Right lung (tissue), 10 donors: ENCODE results near the gene ATP1B3. TPM values are rescaled to one million over a fixed set of nuclear protein-coding genes. Genes with fewer than 3 reads are reported as not detected.
"Not testable (repeated sequence)": the region's sequence is repeated elsewhere in the genome, so short reads cannot be mapped to it uniquely, and the experiment has no call there.

Experiments
- DNase-seq, 2 donors: peaks; one replicate each; pipeline ENCODE4 v3.0.0-alpha.2; 2013
- long read RNA-seq, 8 donors: transcript quantifications; one replicate each; lab custom pipeline, GENCODE V29; 2026
- polyA plus RNA-seq, 5 donors: library from polyadenylated mRNA; unstranded; fragments of 120-200 nt; gene quantifications; one replicate each; pipeline versions ENCODE4 v1.2.1 to v1.2.3, GENCODE V29; 2013; ENCODE audit warnings: inconsistent platforms in 1 of 5, low replicate concordance in 1 of 5; ENCODE audit not compliant: insufficient read length in 5 of 5, insufficient read depth in 1 of 5

ATP1B3 gene
- 100 to 1,000 TPM in 4 of 5 donors, 10 to 100 TPM in 1; 99.9 to 139 (median 113) TPM for polyA plus RNA-seq
- long read RNA-seq, donor 1, transcript ATP1B3-201 (7 exons, 1,811 nt) = major isoform, 31 of 54 reads
- long read RNA-seq, donor 1, partial matches to known transcripts = 23 of 54 reads
- long read RNA-seq, donor 1, other reads (novel, unspliced or antisense) = 0 of 54 reads
- long read RNA-seq, donor 2, transcript ATP1B3-201 (7 exons, 1,811 nt) = major isoform, 22 of 29 reads
- long read RNA-seq, donor 2, partial matches to known transcripts = 7 of 29 reads
- long read RNA-seq, donor 2, other reads (novel, unspliced or antisense) = 0 of 29 reads
- long read RNA-seq, donor 3, transcript ATP1B3-201 (7 exons, 1,811 nt) = major isoform, 31 of 37 reads
- long read RNA-seq, donor 3, partial matches to known transcripts = 5 of 37 reads
- long read RNA-seq, donor 3, other reads (novel, unspliced or antisense) = 0 of 37 reads
- long read RNA-seq, donor 4, transcript ATP1B3-201 (7 exons, 1,811 nt) = major isoform, 14 of 15 reads
- long read RNA-seq, donor 4, partial matches to known transcripts = 0 of 15 reads
- long read RNA-seq, donor 4, other reads (novel, unspliced or antisense) = 0 of 15 reads
- long read RNA-seq, donor 5, transcript ATP1B3-201 (7 exons, 1,811 nt) = major isoform, 32 of 90 reads
- long read RNA-seq, donor 5, partial matches to known transcripts = 52 of 90 reads
- long read RNA-seq, donor 5, other reads (novel, unspliced or antisense) = 5 of 90 reads
- long read RNA-seq, donor 6, transcript ATP1B3-201 (7 exons, 1,811 nt) = major isoform, 37 of 50 reads
- long read RNA-seq, donor 6, partial matches to known transcripts = 13 of 50 reads
- long read RNA-seq, donor 6, other reads (novel, unspliced or antisense) = 0 of 50 reads
- long read RNA-seq, donor 7, transcript ATP1B3-201 (7 exons, 1,811 nt) = major isoform, 17 of 22 reads
- long read RNA-seq, donor 7, partial matches to known transcripts = 5 of 22 reads
- long read RNA-seq, donor 7, other reads (novel, unspliced or antisense) = 0 of 22 reads
- long read RNA-seq, donor 8, transcript ATP1B3-201 (7 exons, 1,811 nt) = major isoform, 16 of 22 reads
- long read RNA-seq, donor 8, partial matches to known transcripts = 6 of 22 reads
- long read RNA-seq, donor 8, other reads (novel, unspliced or antisense) = 0 of 22 reads

DNA sequence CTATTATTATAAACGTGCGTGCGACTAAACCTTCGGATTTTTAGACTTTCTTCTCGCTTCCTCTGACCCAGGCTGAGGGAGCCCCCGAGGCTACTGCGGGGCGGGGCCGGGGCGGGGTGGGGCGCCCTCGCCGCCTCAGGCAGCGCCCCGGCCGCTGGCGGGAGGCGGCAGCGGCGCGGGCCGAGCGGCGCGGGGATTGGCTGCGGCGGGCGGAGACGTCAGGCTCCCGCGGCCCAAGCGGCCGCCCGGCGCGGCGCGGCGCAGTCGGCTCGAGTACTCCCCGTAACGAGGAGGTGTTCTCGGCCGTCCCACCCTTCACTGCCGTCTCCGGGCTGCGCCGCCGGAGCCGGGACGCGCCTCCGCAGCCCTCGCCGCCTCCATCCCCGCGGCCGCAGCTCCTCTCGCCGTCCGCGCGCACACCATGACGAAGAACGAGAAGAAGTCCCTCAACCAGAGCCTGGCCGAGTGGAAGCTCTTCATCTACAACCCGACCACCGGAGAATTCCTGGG is at the start of gene ATP1B3:
TSS of gene ATP1B3 (plus strand) at position 263 of the 510 bp plus-strand sequence. CDS start at position 422, 159 bp downstream.
- DNase-seq = peak; percentile 85 to 86

DNA sequence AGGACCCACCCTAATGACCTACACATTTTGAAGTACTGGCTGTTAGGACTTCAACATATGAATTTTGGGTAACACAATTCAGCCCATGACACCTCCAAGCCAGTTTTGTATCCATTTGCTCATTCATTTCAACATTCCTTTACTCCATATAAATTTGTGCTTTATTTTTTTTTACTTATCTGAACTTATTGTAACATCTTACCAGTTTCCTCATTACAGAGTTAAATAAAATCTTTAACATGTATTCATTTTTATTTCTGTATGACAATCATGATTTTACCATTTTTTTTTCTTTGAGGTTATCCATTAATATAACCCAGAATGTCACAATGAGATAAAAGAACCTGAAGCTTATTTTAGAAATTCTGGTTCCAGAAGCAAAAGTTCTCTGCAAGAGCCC is 48.0 kb upstream of the ATP1B3 start:
- no peak for DNase-seq

DNA sequence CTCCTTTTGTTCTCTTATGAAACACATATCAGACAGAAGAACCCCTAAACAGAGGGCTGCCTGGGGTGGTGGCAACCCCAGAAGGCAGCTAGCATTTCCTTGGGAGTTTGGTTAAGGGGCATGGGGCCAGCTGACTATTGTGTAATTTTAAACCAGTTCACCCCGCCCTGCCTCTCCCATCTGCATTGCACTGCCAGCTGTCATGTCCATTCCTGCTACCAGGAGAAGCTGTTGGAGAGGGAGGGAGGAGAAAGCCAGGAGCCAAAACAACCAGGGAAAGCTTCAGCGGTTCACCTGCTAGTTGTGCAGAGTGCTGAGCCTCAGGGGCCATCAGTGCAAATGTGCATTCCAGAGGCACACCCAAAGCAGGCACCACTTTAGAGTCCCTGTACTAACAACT is 47.6 kb upstream of the ATP1B3 start:
- DNase-seq = no peak

DNA sequence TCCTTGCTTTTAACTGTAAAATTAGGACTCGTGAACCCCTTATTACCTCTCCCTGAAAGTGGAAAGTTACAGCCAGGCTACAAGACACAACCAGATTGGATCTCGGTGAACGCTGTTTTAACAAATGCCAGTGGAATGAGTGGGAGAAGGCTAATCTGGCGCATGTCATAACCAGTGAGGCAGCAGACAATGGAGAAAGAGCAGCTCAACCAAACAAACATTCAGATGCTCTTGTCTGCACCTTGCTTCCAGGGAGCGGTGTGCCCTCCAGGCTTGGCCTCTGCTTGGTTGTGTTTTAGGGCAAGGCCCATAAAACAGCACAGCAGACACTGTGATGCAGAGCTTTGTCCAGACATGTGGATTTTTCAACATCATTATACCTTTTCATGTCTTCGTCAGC is 45.9 kb upstream of the ATP1B3 start:
- DNase-seq = no peak

DNA sequence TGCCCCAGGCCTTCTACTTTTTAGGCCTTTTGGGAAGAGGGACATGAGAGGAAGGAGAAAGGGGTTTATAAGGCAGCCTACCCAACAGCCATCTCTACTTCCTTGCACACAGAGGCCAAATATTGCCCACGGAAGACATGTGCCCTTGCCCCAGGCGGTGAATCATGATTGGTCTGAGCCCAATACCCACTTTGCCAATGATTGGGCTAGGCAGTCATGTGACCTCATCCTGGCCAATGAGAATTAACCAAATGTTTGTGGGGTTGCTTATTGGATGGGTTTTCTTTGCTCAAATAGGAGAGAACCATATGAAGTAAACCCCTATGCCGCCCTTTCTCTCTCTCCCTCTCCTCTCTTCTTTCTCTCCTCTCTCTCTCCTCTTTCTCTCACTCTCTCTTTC is 42.2 kb upstream of the ATP1B3 start:
- no peak for DNase-seq

DNA sequence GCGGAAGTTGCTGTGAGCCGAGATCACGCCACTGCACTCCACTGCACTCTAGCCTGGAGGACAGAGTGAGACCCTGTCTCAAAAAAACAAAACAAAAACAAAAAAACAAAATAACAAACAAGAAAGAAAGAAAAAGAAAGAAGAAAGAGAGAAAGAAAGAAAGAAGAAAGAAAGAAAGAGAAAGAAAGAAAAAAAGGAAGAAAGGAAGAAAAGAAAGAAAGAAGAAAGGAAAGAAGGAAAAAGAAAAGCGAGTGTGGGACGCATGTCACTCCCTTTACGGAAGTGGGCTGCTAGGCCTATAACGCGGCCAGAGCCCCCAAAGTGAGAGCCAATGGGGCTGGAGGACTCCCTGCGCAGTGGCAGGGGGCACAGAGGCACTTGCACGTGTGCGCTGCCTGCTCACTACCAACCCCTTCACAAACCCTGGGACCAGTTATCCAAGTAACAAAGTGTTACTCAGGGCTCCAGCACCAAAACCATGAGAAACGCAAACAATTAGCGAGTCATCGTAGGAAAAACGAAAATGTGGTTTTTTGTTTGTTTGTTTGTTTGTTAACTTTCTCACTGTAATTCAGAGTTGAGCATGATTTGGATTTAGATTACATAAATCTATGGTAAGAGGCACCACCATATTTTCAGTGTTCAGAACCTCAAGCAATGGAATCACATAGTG is 40.8 kb upstream of the ATP1B3 start:
- DNase-seq = no peak

DNA sequence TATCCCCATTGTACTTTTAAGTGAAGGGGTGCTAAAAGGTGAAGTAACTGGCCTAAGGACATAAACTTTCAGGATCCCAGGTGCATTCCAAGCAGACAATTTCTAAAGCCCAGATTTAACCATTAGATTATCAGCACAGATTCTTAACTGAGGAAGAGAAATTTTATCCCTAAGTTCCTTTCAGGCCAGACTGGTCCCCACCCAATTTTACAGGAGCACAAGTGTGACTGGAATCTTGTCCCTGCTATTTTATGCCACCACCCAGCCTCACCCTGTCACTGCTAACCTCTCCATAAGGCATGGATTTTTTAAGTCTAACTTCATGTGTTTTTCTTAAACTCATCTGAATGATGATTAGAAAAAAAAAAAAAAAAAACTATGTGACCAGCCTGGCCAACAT is 37.1 kb upstream of the ATP1B3 start:
- DNase-seq = no peak

DNA sequence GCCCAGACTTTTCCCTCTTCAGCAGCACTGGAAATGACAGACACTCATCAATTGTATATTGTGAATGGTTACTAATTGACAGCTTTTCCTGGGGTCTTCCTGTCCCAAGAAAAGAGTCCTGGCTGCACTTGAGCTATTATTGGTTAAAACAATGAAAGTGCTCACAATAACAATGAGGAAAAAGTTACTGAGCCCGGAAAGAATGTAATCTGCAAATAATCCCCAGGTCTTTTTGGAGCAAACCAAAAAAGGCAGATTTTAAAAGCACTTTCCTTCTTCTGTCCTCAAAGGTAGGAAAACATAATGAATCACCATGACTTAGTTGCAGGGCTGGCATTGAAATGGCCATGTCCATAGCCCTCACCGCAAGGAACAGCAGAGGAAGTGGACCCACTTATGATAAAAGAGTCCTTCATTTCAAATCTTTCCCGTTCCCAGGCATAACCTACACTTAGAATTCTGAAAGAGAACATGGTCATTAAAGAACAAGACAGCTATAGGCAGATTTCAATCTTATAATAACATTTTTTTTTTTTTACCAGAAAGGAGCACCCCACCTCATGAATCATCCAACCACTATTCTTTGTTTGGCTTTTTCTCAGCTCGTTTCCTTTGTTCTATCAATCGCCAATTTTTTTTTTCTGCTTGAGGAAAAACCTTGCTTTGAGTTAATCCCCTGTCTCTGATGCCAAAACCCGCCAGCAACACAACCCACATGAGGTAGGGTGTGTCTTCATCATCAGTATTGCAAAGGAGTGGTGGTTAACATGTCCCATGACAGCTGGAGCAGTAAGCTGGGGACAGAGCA is 35.5 kb upstream of the ATP1B3 start:
- no peak for DNase-seq

DNA sequence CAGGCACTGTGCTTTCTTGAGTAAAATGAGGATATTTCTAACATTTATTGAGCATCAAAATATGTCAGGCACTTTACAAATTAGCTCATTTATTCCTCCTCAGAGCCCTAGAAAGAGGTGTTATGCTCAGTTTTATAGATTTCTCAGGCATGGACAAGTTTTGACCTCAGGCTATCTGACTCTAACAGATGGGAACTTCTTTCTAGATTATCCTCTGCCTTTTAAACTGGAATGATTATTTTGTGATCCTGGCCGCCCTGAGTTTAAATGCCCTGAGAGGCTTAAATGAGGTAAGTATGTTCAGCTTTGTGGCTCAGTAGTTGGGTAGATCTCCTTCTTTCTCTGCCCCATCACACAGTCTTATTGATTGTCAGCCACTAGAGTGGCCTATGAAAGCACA is 32.3 kb upstream of the ATP1B3 start:
- DNase-seq = no peak

DNA sequence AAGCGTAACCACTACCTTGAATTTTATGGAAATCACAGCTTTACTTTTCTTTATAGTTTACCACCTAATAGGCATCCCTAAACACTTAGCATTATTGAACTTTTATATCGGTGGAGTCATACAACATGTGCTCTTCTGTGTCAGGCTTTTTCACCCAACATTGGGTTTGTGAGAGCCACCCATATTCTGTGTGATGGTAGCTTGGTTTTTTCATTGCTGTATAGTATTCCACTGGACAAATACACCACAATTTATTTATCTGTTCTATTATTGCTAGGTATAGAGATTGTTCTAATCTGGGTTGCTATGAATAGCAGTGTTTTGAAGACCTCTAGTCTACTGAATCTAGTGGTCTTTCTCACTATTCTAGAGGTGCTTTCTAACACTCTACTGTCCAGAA is 31.6 kb upstream of the ATP1B3 start:
- DNase-seq = no peak

DNA sequence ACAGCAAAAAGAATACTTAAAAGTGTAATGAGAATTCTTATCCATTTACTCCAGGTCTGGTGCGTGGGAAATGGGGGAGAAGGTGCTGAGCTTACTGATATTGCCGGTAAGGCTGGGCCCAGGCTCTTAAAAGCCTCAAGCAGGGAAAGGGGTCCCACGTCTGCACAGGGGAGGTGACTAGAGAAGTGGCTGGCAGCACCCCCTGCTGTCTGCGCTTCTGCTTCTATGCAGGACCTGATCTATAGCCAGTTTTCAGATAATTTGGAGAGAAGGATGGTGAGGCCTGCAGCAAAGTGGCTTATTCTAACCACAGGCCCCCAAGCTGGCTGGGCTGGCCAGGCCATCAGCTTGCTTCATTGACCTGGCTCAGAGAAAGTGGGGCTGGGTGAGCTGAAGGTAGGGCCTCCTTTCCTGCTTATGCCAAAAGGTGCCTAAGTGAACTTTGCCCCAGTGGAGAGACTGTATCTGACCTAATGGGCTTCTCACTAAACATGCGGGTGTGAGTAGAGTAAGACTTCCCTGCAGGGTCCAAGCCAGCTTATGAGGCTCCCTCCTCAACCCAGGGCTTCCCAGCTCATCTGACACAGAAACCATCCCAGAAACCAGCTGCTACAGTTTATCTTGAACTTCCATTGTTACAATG is 30.9 kb upstream of the ATP1B3 start:
- DNase-seq = no peak

DNA sequence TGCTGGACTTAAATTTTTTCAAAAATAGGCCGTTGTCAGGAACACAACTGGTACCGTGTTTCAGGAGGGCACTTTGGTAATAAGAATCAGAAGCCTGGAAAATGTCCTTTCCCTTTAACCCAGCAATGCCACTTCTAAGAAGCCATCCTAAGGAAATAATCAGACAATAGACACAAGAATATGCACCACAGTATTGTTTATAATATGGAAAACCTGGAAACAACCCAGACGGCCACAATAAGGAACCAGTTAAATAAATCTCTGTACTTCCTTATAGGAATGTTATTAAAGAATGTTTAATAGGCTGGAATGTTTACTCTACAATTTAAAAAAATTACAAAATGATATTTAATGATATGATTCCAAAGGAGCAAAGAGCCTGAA is 30.4 kb upstream of the ATP1B3 start:
- no peak for DNase-seq

DNA sequence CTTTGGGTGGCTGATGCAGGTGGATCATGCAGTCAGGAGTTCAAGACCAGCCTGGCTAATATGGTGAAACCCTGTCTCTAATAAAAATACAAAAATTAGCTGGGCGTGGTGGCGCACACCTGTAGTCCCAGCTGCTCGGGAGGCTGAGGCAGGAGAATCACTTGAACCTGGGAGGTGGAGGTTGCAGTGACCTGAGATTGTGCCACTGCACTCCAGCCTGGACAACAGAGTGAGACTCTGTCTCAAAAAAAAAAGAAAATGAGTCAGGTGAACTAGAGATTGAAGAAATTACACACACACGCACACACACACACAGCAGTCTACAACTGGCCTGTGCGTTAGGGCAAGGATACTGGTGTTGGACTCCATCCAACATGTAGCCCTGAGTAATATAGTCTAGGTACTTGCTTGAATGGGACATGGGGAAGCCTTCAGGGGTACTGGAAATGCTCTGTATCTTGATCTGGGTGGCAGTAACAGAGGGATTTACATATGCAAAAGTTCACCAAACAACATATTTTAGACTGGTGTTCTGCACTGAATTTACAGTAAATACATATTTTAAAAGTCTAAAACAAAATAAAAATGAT is 28.2 kb upstream of the ATP1B3 start:
- not testable (repeated sequence) for DNase-seq

DNA sequence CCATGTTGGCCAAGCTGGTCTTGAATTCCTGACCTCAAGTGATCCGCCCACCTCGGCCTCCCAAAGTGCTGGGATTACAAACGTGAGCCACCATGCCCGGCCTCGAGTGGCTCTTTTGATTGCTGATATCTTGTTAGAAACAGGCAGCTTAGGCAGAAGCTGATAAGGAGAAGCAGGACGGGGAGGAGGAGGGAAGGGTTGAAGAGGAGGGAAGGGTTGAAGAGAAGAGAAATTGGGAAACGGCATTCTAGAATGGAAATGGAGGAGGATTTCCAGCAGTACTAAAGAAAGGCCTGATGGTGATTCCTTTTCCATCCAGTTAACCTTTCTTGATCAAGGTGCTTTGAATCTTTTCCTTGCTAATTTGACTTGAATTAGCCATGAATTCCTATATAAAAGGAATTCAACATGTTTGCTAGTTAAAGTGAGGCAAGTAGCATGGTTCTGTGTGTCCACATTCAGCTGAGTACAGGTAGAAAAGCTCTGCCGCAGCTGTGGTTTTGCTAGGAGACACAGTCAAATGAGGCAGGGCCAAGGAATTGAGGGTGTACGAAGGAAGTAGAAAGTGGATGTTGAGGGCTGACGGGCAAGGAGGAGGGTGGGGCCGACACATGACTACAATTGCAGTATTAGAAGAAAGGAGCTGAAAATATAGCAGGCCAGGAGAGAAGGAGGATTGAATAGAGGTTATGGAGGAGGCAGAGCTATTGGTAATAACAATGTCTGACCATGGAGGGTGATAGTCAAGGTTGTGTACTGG is 27.2 kb upstream of the ATP1B3 start:
- no peak for DNase-seq

DNA sequence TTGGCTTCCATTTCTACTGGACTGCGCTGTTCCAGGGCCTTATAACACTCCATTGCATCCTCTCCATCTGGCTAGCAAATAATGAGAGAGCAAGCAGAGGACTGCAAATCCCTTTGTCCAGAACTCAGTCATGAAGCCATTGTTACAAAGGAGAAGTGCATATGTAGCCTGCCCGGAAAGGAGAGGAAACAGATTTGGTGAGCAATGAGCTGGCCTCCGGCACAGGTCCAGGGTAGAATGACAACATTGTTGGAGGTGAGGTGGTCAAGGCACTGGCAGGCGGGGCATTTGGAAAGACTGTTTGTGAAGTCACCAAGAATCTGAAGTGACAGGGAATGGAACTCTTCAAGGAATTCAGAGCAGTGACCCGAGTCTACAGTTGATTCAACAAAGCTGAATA is 25.0 kb upstream of the ATP1B3 start:
- DNase-seq = no peak

DNA sequence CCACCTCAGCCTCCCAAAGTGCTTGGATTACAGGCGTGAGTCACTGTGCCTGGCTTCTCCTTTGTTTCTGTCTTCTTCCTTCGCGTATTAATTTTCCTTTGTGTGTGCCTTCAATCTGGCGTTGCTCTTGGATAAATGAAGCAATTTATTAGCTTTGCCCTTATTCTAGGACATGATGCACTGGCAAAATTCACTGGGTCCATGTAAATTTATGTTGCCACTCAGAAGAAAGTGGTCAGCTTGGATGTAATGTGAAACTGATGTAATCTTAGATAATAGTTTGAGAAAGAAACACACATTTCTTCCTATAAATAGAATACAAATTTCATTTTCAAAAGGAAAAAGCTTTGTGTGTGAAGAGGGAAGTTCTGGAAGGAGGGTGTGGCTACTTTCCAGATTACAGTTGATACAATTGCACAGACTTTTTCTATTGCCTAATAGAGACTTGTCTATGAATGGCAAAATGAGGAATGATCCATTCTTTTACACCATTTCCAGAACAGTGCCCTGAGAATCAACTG is 23.3 kb upstream of the ATP1B3 start:
- no peak for DNase-seq

DNA sequence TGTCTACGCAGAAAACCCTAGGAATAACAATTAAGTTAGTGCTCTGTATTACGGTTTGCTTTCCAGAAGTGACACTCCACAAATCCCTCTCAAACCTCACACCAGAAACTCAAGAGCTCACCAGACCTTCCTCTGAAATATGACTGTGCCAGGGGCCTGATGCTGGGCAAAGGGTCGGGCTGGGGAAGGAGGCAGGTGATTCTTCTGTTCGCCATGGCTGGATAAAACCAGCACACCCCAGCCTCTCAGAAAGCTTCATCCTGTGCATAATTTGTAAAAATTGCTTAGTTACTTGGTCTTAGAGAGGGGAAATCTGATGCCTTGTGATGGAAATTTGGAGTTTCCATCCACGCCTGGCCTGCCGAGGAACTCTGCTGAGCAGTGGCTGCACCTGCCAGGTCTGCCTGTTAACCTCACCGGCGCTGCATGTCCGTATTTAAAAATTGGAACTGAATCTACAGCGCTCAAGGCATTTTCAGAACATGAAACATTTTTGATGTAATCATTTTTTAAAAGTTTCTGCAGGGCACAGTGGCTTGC is 22.7 kb upstream of the ATP1B3 start:
- DNase-seq = no peak

DNA sequence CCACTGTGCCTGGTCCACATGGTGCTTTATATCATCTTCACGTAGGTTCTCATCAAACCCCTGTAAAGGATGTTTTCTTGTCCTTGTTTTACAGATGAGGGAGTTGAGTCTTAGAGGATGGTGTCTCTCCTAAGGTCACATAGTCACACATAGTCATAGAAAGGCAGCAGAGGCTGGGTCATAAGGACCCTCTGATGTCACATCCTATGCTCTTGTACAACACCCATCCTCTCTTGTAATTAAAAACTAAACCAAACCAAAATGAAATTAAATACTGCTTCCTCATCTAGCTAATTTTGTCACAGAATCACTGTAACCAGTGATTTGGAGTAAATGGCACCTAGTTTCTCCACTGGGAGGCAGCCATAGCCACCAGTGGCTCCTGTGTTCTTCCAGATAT is 21.8 kb upstream of the ATP1B3 start:
- no peak for DNase-seq
